Fibroblast of mammary gland (primary cell): Measurements from ENCODE around the gene INPP4B.

Source experiments
- DNase-seq: peaks from one replicate; pipeline ENCODE4 v3.0.0-alpha.2; 2010; ENCODE audit warnings: low read depth
- H3K4me3 ChIP-seq: 2 replicates; pipeline ENCODE4 v1.5.1; 2011; ENCODE audit warnings: low read depth, mild to moderate bottlenecking, low read length, moderate library complexity; ENCODE audit not compliant: control insufficient read depth
- TF ChIP-seq, protein P1 (sequence below): conservative IDR thresholded peaks from 2 replicates; pipeline ENCODE4 v1.5.1; 2011; ENCODE audit warnings: low read depth, low read length, inconsistent platforms; ENCODE audit not compliant: control insufficient read depth, insufficient read depth

INPP4B gene

DNA sequence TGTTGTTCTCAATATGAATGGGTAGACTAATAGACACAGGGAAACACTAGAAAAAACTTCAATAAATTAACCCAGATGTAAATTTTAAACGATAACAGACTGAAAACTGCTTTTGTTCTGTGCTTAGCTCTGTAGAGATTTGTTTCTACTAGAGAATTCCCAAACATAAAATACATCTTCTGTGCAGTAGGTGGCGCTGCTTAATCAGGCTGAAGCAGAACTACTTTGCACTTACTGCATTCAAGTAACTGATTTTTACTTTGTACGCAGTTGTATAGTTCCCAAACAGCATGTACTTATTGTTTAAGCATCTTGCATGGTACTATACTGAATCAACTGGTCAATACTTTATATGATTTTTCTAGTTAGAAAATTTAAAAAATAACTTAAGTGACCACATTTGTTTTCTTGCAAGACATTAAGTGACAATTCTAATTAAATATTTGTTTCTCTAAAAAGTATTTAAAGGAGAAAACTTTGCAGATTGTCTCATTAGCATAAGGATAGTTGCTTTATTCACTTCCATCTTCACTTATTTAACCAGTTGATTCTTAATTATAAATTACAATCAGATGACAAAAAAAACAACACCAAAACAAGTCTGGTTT is 719.1 kb downstream of the INPP4B start:
- peak; percentile 80 for DNase-seq
- no peak overlapping the region for H3K4me3 ChIP-seq
- TF ChIP-seq, protein P1, sequence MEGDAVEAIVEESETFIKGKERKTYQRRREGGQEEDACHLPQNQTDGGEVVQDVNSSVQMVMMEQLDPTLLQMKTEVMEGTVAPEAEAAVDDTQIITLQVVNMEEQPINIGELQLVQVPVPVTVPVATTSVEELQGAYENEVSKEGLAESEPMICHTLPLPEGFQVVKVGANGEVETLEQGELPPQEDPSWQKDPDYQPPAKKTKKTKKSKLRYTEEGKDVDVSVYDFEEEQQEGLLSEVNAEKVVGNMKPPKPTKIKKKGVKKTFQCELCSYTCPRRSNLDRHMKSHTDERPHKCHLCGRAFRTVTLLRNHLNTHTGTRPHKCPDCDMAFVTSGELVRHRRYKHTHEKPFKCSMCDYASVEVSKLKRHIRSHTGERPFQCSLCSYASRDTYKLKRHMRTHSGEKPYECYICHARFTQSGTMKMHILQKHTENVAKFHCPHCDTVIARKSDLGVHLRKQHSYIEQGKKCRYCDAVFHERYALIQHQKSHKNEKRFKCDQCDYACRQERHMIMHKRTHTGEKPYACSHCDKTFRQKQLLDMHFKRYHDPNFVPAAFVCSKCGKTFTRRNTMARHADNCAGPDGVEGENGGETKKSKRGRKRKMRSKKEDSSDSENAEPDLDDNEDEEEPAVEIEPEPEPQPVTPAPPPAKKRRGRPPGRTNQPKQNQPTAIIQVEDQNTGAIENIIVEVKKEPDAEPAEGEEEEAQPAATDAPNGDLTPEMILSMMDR = peak; percentile 88

DNA sequence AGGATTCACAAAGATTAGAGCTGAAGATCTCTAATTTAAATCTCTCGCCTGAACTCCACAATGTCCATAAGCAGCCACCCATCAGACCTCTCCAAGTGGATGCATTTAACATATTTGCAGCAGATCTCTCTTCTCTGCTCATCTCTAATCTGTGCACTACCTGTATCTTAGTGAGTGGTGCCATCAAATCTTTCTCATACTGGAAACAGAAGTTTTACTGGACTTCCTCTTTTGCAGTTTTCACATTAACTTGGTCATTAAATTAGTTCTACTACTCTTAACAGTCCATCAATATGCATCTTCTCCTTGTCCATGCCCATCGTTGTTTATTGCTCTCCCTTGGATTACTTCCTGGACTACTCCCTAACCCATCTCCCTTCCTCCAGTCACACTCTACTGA is 721.2 kb downstream of the INPP4B start:
- no peak overlapping the region for H3K4me3 ChIP-seq
- TF ChIP-seq, protein P1 = no peak
- no peak for DNase-seq

DNA sequence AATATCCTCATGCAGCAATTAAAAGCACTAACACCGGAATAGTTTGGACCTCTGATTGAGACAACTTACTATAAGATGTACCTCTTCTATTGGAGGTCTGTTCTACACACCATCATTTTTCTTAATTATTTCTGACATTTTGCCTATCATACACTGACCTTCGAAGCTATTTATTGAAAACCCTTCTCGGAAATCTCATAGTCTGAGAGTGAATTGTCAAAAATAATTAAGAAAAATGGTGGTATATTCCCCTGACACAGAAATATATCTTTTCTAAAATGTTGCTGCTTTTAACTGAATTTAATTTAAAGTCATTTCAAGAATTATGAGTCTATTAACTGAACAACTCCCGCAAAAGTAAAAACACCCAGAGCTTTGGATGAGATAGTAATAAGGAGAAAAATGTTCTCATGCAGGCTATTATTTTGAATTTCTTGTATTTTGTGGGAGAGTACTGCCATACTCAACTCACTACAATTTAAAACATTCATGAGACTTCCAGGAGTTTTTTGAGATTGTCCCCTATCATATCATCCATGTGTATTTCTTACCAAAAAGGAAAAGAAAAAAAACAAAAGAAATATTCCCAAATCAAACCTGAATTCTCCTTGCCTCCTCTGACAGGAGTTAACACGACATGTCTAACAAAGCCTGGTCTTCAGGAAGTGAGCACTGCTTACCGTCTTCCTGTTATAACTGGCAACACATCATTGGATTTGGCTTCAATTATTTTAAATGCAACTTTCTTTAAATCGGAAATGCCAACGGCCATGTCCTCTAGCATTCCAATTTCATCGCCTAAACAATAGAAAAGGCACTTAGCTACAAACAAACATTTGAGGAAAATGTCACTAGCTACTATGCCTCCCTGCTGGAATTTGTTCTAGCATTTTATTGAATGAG is 724.4 kb downstream of the INPP4B start:
- TF ChIP-seq, protein P1 = no peak
- no peak for DNase-seq
- H3K4me3 ChIP-seq = no peak overlapping the region

DNA sequence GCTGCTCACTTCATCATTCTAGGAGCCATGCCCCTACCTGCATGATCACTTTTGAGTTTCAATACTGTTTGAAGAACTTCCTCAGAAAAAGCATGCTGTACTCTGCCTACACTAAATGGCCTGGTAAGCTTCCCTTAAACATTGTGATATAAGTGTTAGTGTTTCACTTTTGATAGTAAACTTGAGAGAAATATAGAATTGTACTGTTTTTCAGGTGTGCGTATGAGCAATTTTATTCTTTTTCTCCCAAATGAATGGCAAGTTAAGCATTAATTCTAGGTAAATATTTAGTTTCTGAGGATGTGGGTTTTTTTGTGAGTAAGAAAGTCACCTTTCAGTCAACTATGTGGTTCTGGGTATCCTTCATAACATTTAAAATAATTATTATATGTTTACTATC is 725.2 kb downstream of the INPP4B start:
- H3K4me3 ChIP-seq = no peak overlapping the region
- no peak for DNase-seq
- TF ChIP-seq, protein P1 = no peak

DNA sequence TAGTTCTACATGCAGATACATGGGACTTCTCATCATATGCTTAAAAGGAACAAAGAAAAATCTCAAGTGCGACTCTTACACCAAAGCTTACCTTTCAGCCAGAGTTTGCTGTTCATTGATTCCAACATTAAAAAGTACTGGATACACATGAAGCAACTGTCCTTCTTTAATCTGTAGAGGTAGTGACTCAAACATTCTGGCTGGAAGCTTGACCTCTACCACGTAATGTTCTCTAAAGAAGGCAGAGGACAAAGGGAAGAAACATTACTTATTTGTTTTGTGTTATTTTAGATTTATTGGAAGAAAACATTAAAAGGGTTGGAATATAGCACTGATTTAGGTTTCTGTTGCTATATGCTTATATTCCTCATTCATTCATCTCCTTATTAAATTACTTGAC is 733.6 kb downstream of the INPP4B start:
- DNase-seq = peak; percentile 68
- no peak overlapping the region for H3K4me3 ChIP-seq
- TF ChIP-seq, protein P1 = no peak

DNA sequence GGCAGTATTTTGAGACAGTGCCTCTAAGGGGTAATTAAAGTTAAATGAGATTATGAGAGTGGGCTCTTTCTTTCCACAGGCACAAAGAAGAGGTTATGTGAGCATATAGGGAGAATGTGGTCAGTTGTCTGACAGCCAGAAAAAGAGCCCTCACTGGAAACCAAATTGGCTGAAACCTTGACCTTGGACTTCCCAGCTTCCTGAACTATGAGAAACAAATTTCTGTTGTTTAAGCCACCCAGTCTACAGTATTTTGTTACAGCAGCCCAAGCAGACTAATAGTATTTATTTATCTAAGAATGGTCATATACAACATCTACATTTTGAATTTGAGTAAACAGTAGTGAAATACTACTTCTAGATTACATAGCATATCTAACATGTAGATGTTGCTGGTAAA is 736.0 kb downstream of the INPP4B start:
- TF ChIP-seq, protein P1 = no peak
- no peak for DNase-seq
- H3K4me3 ChIP-seq = no peak overlapping the region

DNA sequence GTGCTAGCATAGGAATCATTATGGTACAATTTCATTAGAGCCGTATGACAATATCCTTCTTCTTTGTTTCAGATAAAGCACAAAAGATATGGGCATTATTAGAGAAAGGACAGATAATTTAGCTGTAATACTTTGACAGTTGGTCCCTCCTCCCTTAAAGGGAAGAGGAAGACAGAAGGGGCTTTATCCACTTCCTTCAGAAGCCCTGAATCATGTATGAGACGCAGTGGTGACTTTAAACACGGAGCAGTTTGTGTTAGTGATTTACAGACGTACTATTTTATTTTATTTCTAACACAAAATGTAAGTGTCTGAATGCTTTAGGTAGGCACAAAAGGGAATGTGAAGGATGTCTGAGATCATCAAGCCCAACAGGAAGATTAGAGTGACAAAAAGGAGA is 742.1 kb downstream of the INPP4B start:
- TF ChIP-seq, protein P1 = no peak
- no peak for DNase-seq
- no peak overlapping the region for H3K4me3 ChIP-seq
